Gastrocnemius medialis (tissue), 4 donors: ENCODE results near the gene BFAR. TPM values are rescaled to one million over a fixed set of nuclear protein-coding genes. Genes with fewer than 3 reads are reported as not detected.
"Not testable (repeated sequence)": the region's sequence is repeated elsewhere in the genome, so short reads cannot be mapped to it uniquely, and the experiment has no call there.

Experiments
- ATAC-seq, 2 donors: fragments of 150-250 bp; one replicate each; pipeline ENCODE4 v1.9.1; 2016
- DNase-seq, 2 donors: peaks; one replicate each; pipeline ENCODE4 v3.0.0-alpha.2; 2019
- H3K27ac ChIP-seq, 4 donors: fragments of 200-600 bp; sonication (generic); 1 replicate in 1 of 4; 2 replicates in 3 of 4; pipeline ENCODE4 v1.5.1; 2016 to 2018; ENCODE audit warnings: mild to moderate bottlenecking in 2 of 4, moderate library complexity in 1 of 4
- H3K27me3 ChIP-seq, 3 donors: fragments of 200-600 bp; sonication (generic) in 2 of 3; 1 replicate in 1 of 3; 2 replicates in 2 of 3; pipeline versions ENCODE4 v1.5.1 to v1.6.0; 2016 to 2019; ENCODE audit warnings: mild to moderate bottlenecking in 1 of 3, moderate library complexity in 1 of 3
- H3K36me3 ChIP-seq, 2 donors: fragments of 200-600 bp; sonication (generic) in 1 of 2; one replicate each; pipeline ENCODE4 v1.5.1; 2017 to 2018
- H3K4me1 ChIP-seq, 2 donors: fragments of 200-600 bp; sonication (generic) in 1 of 2; one replicate each; pipeline ENCODE4 v1.5.1; 2016 to 2017; ENCODE audit warnings: mild to moderate bottlenecking in 2 of 2
- H3K4me3 ChIP-seq, 4 donors: fragments of 200-600 bp; sonication (generic) in 3 of 4; 1 replicate in 1 of 4; 2 replicates in 3 of 4; pipeline ENCODE4 v1.5.1; 2016 to 2019; ENCODE audit warnings: mild to moderate bottlenecking in 2 of 4
- H3K9me3 ChIP-seq, 3 donors: fragments of 200-600 bp; sonication (generic) in 2 of 3; 1 replicate in 1 of 3; 2 replicates in 2 of 3; pipeline ENCODE4 v1.5.1; 2016 to 2019
- CTCF ChIP-seq, 5 experiments: fragments of 450-650 bp in 3 of 5; fragments of 200-600 bp in 2 of 5; sonication (generic) in 2 of 5; IDR thresholded peaks in 4 of 5; conservative IDR thresholded peaks in 1 of 5; 1 replicate in 4 of 5; 2 replicates in 1 of 5; pipeline ENCODE4 v1.5.1; 2016 to 2019; ENCODE audit warnings: antibody characterized with exemption in 5 of 5, mild to moderate bottlenecking in 3 of 5, moderate library complexity in 3 of 5
- POLR2A ChIP-seq, 2 donors: fragments of 450-650 bp; IDR thresholded peaks; one replicate each; pipeline ENCODE4 v1.6.1; 2017; ENCODE audit warnings: antibody characterized with exemption in 2 of 2, mild to moderate bottlenecking in 2 of 2, moderate library complexity in 2 of 2
- in situ Hi-C, 4 donors: fragments of 200-750 bp; cut with MboI; loops; one replicate each; pipeline versions ENCODE4 v1.15.0 to v1.8.0; 2017; ENCODE audit warnings: low sequenced_read_pairs in 4 of 4
- intact Hi-C: fragments of 100-400 bp; cut with DNase I; formaldehyde crosslinking; loops from one replicate; pipeline ENCODE4 v1.15.1; 2023; ENCODE audit warnings: low total_unique reads
- total RNA-seq, 4 donors: library from RNA; depleted of rRNA; stranded (reverse); fragments of >200 nt; gene quantifications; one replicate each; pipeline versions ENCODE4 v1.1.0 to v1.2.3, GENCODE V29; 2016

Gene BFAR
- total RNA-seq, 4 donors from 2014 or later, result 39.7 to 103 (median 65.5) TPM

GRCh38 chr16:14634389-14634725, 1.6 kb downstream of the BFAR start:
- Histone ChIP-seq H3K27ac (peak overlapping the region; percentile 98 to 99 (median 98)), H3K36me3 (peaks cover 0 to 7% of the 10 kb centered on the region in 2 donors), H3K4me1 (peaks cover 36 to 38% of the 10 kb centered on the region in 2 donors), H3K27me3 (no peaks in the 10 kb centered on the region), H3K4me3 (peak overlapping the region; percentile 90 to 97 (median 96)), H3K9me3 (no peaks in the 10 kb centered on the region)
- ATAC-seq, result no peak
- intact Hi-C loops, result loop anchor here (5.0 kb wide), 3 partner anchors 332 to 712 kb away; partner anchors contain the start of gene ERCC4
- in situ Hi-C loops, result no loop called here
- no peak for DNase-seq
- no peak for TF ChIP-seq CTCF (IDR thresholded peaks at IDR 0.05 in 4 of 5, conservative IDR thresholded peaks at IDR 0.05 in 1 of 5)
- TF ChIP-seq POLR2A (IDR thresholded peaks at IDR 0.05), result no peak

- no peaks in the 10 kb centered on the region for H3K9me3 ChIP-seq
- in situ Hi-C loops (no loop called here), intact Hi-C loops (no loop called here)
- no peak for DNase-seq
- no peak overlapping the region for H3K4me3 ChIP-seq
- H3K27ac ChIP-seq, result peak overlapping the region in 3 of 4 donors; percentile 23 to 57 (median 54)
- no peak for ATAC-seq
- peaks cover 0 to 7% of the 10 kb centered on the region in 2 donors for H3K36me3 ChIP-seq
- TF ChIP-seq CTCF (IDR thresholded peaks at IDR 0.05 in 4 of 5, conservative IDR thresholded peaks at IDR 0.05 in 1 of 5), result no peak
- no peak for TF ChIP-seq POLR2A (IDR thresholded peaks at IDR 0.05)
- H3K27me3 ChIP-seq, result no peaks in the 10 kb centered on the region
- H3K4me1 ChIP-seq, result peaks cover 34 to 35% of the 10 kb centered on the region in 2 donors
These were observed 2.8 kb downstream of the BFAR start for GRCh38 chr16:14635395-14636165.

GRCh38 chr16:14636179-14636950, 3.6 kb downstream of the BFAR start:
- Histone ChIP-seq H3K4me1 (peaks cover 34 to 35% of the 10 kb centered on the region in 2 donors), H3K27ac (peak overlapping the region in 3 of 4 donors; percentile 23 to 57 (median 54))
- in situ Hi-C loops, H3K4me3 ChIP-seq, ATAC-seq, intact Hi-C loops, H3K27me3 ChIP-seq, H3K9me3 ChIP-seq, H3K36me3 ChIP-seq: not testable (repeated sequence)
- DNase-seq, result peak in 1 of 2 donors; percentile 16
- peak in 1 of 2 donors; percentile 35 for TF ChIP-seq POLR2A (IDR thresholded peaks at IDR 0.05)

- H3K4me3 ChIP-seq, ATAC-seq, H3K36me3 ChIP-seq, H3K27me3 ChIP-seq, DNase-seq, H3K9me3 ChIP-seq, in situ Hi-C loops, intact Hi-C loops: not testable (repeated sequence)
- H3K4me1 ChIP-seq, result peaks cover 31 to 34% of the 10 kb centered on the region in 2 donors
- peak overlapping the region in 2 of 4 donors; percentile 27 to 57 for H3K27ac ChIP-seq
These were observed 4.1 kb downstream of the BFAR start for GRCh38 chr16:14636951-14637240.

- no peak overlapping the region for H3K4me3 ChIP-seq
- no peak for ATAC-seq
- H3K36me3 ChIP-seq, result peaks cover 4 to 21% of the 10 kb centered on the region in 2 donors
- no peak for DNase-seq
- in situ Hi-C loops, result no loop called here
- no peaks in the 10 kb centered on the region for H3K27me3 ChIP-seq
- no peak overlapping the region for H3K27ac ChIP-seq
- peaks cover 18 to 28% of the 10 kb centered on the region in 2 donors for H3K4me1 ChIP-seq
- intact Hi-C loops, result no loop called here
- no peak for TF ChIP-seq CTCF (IDR thresholded peaks at IDR 0.05 in 4 of 5, conservative IDR thresholded peaks at IDR 0.05 in 1 of 5)
- no peak for TF ChIP-seq POLR2A (IDR thresholded peaks at IDR 0.05)
- H3K9me3 ChIP-seq, result no peaks in the 10 kb centered on the region
These were observed 7.8 kb downstream of the BFAR start for GRCh38 chr16:14640538-14640937.
